Measurements from ENCODE around the gene RAB6A.

Gene RAB6A

DNA sequence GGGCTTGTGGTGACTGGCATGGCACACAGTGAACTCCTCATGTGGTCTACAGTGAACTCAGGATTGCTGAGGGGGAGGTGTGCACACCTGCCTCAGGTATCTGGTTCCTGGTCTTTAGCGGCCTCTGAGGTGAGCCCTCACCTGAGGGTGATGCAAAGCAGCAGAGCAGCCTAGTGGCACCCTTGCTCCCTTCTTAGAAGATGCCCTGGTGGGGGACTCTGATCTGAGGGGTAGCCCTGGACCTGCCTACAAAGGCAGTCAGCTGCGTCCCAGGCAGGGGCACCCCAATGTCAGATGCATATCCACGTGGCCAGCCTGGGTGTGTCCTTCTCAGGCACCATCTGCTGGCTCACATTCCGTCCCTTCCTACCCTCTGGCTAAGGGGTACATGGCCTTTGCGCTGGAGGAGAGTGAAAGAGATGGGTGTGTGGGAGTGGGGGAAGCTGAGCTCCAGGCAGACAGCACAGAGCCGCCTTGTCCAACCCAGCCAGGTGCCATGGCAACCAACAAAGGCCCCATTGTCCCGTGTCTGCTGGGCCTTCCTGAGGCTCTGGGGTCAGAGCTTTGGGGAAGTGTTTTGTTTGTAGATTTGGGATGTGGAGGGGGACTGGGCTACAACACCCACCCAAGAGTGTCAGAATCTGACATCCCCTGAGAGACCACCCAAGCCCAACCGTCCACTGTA, 108.7 kb downstream of the RAB6A start:
- DNase-seq = no peak

DNA sequence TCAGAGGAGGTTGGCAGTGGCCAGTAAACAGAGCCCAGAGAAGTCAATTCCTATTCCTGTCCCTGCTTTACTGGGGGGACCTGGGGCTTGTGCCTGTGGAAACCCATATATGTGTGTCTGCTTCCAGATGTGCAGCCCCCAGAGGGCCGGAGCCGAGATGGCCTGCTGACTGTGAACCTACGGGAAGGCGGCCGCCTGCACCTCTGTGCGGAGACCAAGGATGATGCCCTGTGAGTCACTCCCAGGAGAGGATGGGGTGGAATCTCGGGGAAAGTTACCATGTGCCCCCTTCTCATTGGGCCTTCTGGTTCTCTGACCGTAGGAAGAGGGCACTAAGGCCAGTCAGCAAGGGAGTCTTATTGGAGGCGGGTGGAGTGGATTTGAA, 109.2 kb downstream of the RAB6A start:
- no peak for DNase-seq

DNA sequence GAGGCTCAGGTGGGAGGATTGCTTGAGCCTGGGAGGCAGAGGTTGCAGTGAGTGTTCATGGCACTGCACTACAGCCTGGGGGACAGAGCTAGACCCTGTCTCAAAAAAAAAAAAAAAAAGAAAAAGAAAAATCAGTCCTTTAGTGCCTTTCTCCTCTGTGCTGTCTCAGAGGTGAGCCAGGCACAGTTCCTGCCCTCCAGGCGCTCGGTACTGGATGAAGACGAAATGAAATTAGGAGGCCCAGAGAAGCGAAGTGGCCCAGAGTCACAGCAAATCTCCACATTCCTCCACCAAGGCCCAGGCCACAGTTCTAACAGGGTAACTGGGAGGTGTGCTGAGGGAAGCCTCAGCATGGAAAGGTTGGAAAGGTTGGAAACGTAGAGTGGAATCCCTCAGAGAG, 109.6 kb downstream of the RAB6A start:
- no peak for DNase-seq

DNA sequence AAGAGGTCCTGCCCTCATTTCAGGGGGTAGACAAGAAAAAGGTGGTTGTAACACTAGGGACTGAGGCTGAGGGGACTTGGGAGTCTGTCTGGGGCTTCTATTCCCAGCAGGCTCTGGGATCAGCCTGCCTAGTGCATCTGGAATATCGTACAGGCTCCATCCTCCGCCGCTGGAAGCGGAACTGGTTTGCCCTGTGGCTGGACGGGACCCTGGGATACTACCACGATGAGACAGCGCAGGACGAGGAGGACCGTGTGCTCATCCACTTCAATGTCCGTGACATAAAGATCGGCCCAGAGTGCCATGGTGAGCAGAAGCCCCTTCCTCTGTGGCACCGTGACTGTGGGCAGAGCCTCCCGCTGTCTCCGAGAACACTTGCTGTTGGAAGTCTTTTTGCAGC, 110.5 kb downstream of the RAB6A start:
- DNase-seq = no peak

DNA sequence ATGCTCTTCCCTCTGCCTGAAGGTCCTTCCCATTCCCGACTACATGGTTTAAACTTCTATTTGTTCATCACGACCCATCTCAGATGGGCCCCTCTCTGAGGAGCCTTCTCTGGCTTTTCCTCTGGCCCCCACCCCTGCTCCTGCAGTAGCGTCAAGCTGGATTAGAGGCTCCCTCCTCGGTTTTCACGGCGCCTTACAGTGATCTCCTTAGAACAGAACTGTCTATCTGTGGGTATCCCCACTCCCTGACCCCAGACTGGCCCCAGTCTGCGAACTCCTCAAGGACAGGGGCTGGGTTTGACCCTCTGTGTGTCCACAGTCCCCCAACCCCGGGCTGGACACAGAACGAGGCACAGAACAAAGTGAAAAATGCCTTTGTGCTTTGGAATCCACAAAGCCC, 111.7 kb downstream of the RAB6A start:
- no peak for DNase-seq

DNA sequence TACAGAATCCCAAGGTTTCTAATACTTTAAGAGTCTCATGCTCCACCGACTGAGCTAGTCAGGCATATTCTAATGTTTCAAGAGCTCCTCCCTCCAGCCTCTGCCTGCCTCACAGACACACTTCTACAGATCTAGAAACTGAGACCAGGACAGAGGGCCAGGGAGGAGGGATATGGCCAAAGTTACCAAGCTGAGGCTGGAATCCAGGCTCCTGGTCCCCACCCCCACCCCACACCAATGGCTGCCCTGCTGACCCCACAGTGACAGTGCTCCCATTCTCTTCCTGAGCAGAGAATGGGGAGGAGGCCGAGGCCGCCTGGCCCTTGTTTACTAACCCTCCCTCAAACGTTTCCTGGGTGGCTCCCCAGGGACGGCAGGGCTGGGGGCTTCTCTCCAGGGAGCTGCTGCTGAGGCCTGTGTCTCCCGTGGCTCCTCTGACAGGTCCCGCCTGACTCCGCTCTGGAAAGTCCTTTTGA, 112.3 kb downstream of the RAB6A start:
- no peak for DNase-seq

DNA sequence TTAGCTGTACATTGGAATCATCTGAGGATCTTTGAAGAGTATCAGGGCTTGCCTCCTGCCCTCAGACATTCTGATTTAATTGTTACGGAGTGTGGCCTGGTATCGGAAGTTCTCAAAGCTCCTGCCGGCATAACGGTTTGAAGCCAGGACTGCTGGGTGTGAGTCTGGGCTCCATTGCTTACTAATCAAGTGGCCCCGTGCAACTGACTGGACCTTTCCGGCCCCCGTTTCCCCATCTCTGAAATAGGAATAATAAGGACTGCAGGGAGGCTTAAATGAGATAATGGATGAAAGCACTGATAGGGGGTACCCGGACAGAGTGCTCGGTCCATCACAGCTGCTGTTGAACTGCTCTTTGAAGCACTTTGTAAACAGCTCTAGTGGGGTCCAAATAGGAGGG, 112.8 kb downstream of the RAB6A start:
- no peak for DNase-seq

DNA sequence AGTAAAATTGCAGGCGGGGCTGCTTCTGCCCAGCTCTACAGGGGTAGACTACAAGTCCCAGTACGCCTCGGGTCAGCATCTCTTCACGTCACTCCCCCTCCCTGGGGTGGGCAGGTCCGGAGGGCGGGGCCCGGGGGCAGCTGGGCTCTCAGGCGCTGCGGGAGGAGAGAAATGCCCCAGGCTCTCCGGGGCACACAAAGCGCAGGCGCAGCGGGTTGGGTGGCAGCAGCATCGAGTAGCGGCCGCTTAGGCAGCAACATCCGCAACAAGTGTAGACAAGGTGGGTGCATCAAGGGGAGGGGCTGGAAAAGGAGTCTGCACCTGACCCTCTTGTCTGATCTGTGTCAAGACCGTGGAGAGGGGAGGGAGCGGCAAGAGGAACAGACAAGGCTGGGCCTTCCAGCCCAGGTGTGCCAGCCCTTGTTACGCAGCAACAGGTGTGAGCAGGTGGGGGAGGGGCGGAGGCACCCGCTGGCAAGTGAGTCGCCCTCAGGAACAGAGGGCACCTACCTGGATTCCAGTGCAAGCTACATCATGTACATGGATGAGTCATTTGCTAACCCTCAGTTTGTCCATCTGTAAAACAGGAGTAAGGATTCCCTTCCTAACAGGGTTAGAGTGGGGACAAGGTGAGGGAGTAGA, 113.3 kb downstream of the RAB6A start:
- DNase-seq = peak; percentile 78

DNA sequence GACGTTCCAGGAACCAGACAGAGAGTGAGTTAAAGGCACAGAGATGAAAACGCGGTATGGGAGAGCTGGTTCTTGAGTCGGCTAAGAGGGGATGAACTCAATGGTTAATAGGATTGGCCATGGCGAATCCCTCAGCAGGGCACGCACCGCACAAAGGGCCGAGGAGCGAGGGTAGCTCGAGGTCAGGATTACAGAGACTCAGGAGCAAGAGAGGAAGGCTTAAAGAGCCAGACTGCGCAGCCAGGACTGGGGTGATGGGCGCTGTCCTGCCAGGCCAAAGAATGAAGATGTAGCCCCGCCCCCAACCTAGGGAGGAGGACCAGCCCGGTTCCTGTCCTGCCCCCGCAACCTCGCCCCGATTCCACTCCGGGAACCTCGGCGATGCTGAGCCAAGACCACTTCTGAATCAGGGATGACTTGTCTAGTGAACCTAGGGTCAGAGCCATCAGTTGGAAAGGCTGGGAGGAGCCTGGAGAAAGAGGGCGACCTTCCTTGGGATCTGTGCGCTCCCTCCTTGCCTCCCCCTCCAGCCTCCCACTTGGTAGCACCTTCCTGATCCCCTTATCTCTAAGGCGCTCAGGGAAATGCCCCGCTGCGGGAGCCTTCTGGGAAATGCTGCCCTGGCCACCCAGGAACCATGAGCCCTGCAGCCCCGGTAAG, 114.8 kb downstream of the RAB6A start, which contains the start of gene PLEKHB1:
Gene PLEKHB1, plus strand, starts transcription at position 610 of the 660 bp plus-strand sequence. Its CDS starts 28 bp downstream, at position 638.
- DNase-seq = no peak

DNA sequence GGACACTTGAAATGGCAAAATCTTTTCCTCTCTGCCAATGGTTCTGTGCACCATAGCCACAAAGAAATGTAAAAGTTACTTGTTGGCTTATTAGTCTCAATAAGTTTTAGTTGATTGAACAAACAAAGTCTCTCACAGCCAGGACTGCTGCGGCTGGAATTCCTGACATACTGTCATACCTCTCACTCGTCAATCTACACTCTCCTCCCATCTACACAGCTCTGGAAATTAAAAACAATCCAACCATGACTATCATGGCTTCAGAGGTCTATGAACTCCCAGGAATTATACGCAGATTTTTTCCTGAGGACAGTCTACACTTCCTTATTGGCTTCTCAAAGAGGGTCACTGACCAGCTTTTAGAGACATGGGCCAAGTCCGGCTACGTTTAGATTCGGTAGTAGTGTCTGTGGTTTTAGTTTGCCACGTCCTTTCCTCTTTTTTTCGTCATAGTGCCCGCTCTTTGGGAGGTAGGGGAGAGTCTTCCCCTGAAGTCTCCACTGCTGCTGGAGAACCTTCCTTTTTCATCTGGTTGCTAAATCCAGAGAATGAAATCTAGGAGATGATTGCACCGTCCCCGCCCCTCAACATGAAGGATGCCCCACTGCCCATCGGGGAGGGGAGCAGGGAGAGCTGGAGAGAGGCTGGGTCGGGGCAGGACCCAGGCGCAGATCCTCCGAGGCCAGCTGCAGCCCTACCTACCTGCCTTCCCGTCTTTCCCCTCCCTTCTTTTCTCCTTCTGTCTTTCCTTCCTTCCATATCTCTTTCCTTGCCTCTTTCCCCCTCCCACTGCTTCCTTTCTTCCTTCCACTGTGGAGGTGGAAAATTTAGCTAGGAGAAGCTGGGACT, 115.5 kb downstream of the RAB6A start:
- peak; percentile 39 for DNase-seq

DNA sequence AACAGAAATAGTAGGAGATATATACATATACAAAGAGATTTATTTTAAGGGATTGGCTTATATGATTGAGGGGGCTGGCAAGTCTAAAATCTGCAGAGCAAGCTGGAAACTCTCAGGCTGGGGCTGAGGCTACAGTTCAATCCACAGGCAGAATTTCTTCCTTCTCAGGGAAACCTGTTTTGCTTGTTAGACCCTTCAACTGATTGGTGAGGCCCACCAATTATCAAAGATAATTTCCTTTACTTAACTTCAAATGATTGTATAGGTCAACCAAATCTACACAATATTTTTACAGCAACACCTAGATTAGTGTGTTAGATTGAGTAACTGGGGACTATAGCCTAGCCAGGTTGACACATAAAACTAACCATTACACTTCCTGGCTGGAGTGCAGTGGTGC, 119.2 kb downstream of the RAB6A start:
- no peak for DNase-seq

DNA sequence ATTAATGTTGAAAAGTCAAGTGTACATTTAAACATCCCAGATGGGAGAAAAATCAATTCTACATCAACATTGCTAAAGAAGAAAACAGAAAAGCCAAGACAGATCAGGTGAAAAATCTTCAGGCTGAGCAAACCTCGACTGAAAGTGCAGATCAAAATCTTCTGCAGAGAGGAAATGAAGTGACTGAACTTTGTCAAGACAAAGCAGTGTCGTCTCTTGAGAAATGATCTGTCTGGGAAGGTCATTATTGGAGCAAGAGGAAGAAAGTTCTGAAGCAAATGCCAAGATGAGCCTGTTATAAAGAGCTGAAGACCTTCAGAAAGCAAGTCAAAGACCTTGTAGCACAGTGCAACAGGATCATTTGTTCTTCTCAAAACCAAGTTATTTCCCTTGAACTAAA, 120.3 kb downstream of the RAB6A start:
- DNase-seq = no peak

DNA sequence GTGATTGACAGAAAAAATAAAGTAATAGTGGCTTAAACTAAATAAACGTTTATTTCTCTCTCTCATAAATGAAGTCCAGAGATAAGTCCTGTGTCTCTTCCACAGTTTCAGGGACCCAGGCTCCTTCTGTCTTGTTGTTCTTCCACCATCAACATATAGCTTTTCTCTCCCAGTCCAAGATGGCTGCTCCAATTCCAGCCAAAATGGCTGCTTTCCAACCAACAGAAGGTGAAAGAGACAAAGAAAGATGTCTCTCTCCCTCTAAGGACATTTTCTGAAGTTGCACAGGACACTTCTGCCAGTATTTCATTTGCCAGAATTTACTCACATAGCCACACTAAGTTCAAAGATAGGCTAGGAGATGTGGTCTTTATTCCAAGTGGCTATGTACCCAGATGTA, 123.9 kb downstream of the RAB6A start:
- DNase-seq = no peak

DNA sequence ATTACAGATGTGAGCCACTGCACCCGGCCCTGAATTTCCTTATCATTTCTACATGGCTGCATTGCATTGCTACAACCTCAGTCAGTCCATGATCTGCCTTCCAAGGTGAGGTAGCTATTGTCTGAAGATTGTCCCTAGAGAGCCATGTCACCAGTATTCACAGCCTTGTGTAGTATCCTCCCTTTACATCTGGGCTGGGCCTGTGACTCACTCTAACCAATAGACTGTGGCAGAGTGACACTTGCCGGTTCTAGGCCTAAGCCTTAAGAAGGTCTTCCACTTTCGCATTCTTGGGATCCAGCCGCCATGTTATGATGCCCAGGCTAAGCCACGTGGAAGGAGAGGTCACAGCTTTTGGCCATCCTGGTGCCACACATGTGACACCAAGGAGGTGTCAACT, 124.6 kb downstream of the RAB6A start:
- no peak for DNase-seq

DNA sequence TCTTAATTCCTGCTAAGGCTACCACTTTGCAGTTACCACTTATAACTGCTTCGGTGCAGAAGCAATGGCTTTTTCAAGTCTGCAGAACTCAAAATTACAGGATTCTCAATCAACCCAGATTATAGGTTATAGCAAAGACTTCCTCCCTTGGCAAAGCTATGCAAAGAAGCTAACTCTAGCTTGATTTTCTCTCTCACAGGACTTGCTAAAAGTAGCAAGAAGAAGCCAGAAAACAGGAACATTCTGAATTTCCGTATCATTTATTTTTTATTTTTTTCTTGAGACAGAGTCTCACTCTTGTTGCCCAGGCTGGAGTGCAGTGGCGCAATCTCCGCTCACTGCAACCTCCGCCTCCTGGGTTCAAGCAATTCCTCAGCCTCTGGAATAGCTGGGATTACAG, 125.2 kb downstream of the RAB6A start:
- DNase-seq = no peak

DNA sequence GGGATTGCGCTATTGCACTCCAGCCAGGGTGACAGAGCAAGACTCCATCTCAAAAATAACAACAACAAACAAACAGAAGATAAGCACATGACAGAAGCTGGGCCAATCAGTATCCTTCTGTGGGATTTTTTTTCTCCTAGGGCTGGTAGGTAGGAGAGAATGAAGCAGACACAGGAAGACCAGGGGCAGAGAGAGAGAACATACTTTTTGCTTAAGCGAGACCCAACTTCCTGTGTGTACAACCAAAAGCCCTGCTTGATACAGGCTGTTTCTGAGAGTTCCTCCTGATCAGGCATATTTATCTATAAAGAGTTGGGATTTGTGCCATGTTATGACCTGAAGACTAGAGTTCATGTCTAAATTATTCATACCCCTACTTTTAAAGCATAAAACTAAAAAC, 126.9 kb downstream of the RAB6A start:
- no peak for DNase-seq

DNA sequence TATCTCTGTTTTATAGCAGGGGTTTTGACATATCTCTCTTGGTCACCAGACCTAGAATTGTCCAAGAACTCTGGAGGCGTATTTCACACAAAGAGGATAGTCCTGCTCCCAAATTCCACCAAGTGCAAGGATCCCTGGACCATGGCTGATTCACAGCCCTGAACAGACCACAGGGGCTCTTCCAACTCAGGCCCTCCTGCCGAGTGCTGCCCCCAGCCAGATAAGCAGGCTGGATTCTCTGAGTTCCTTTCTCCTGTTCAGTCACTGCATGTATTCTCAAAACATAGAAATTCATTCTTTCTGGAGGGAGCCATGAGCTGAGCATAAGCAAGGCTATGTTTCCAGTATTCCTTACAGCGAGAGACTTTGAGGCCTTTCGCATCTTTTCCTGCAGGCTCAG, 127.9 kb downstream of the RAB6A start:
- peak; percentile 37 for DNase-seq

DNA sequence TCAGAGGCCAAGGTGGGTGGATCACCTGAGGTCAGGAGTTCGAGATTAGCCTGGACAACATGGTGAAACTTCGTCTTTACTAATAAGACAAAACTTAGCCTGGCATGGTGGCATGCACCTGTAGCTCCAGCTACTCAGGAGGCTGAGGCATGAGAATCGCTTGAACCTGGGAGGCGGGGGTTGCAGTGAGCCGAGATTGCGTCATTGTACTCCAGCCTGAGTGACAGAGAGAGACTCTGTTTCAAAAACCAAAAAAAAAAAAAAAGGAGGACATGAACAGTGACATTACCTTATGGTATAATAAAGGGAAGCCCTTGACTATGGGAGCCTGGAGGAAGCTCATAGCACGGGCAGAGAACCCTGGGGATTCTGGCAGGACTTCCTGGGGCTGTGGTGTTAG, 131.0 kb downstream of the RAB6A start:
- DNase-seq = no peak

DNA sequence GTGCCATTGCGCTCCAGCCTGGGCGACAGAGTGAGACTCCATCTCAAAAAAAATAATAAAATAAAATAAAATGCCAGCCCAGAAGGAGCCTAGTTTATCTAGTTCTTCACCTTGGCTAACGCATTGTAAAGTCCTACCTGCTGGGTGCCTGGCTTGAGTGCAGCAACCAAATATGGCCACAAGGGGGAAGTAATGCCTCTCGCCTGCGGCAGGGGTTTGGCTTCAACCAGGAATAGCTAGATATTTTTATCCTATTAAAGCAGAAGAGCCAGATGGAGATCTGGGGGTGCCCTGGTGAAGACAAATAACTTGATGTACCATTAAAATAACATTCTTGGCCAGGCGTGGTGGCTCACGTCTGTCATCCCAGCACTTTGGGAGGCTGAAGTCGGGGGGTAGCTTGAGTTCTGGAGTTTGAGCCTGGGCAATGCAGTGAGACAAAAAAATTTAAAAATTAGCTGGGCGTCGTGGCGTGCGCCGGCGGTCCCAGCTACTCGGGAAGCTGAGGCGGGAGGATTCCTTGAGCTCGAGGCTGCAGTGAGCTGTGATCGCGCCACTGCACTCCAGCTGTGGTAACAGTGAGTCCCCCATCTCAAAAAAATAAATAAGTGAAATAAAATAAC, 135.1 kb downstream of the RAB6A start:
- DNase-seq = peak; percentile 65
